GM12878 (cell line): ENCODE data around the gene SELP.

Experiments
- BRCA1 ChIP-seq: IDR thresholded peaks from 2 replicates; pipeline ENCODE4 v1.6.1; 2011; ENCODE audit warnings: low read depth, low read length, improper control_type of control experiment
- DPF2 ChIP-seq: fragments of 450-650 bp; IDR thresholded peaks from 2 replicates; pipeline ENCODE4 v1.6.1; 2017; ENCODE audit warnings: mild to moderate bottlenecking
- NFYB ChIP-seq: IDR thresholded peaks from 2 replicates; pipeline ENCODE4 v1.6.1; 2011; ENCODE audit warnings: low read depth, mild to moderate bottlenecking, low read length, improper control_type of control experiment, moderate library complexity; ENCODE audit not compliant: insufficient read depth
- TF ChIP-seq, protein P1 (sequence below), 3 experiments: IDR thresholded peaks in 2 of 3; conservative IDR thresholded peaks in 1 of 3; 2 replicates each; pipeline ENCODE4 v1.5.1; 2011; ENCODE audit warnings: low read depth in 3 of 3, low read length in 3 of 3, mild to moderate bottlenecking in 3 of 3, control low read depth in 2 of 3, moderate library complexity in 2 of 3, inconsistent platforms in 1 of 3, mixed read lengths in 1 of 3; ENCODE audit not compliant: control insufficient read depth in 2 of 3, insufficient read depth in 1 of 3; ENCODE audit errors: extremely low read depth in 1 of 3

- TF ChIP-seq BRCA1: no peak
- no peak for TF ChIP-seq DPF2
- TF ChIP-seq, protein P1, sequence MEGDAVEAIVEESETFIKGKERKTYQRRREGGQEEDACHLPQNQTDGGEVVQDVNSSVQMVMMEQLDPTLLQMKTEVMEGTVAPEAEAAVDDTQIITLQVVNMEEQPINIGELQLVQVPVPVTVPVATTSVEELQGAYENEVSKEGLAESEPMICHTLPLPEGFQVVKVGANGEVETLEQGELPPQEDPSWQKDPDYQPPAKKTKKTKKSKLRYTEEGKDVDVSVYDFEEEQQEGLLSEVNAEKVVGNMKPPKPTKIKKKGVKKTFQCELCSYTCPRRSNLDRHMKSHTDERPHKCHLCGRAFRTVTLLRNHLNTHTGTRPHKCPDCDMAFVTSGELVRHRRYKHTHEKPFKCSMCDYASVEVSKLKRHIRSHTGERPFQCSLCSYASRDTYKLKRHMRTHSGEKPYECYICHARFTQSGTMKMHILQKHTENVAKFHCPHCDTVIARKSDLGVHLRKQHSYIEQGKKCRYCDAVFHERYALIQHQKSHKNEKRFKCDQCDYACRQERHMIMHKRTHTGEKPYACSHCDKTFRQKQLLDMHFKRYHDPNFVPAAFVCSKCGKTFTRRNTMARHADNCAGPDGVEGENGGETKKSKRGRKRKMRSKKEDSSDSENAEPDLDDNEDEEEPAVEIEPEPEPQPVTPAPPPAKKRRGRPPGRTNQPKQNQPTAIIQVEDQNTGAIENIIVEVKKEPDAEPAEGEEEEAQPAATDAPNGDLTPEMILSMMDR (IDR thresholded peaks at IDR 0.05 in 2 of 3, conservative IDR thresholded peaks at IDR 0.05 in 1 of 3; ENCODE audit: control insufficient read depth in 2 of 3, extremely low read depth in 1 of 3, insufficient read depth in 1 of 3, low read depth in 3 of 3, low read length in 3 of 3): no peak
- TF ChIP-seq NFYB: no peak
Measured at GRCh38 chr1:169670836-169671235, 40.9 kb upstream of the SELP start.
